Anterior cingulate cortex (tissue), 58 donors: ENCODE measurements around the gene NCMAP.

Experiments used
- DNase-seq, 58 donors: peaks; one replicate each; lab custom pipeline; 2025; lab: John Stamatoyannopoulos, UW

The NCMAP gene

GRCh38 chr1:24567792-24568388, 12.0 kb downstream of the NCMAP start:
- no peak for DNase-seq

GRCh38 chr1:24568475-24568874, 12.6 kb downstream of the NCMAP start:
- no peak for DNase-seq

- DNase-seq, result no peak
Measured at GRCh38 chr1:24570265-24571125, 14.6 kb downstream of the NCMAP start.

GRCh38 chr1:24572301-24572700, 16.4 kb downstream of the NCMAP start:
- DNase-seq, result no peak

GRCh38 chr1:24575905-24576587, 20.2 kb downstream of the NCMAP start:
- peak in 26 of 58 donors; percentile 3 to 53 (median 28) for DNase-seq

GRCh38 chr1:24578846-24579245, 23.0 kb downstream of the NCMAP start:
- no peak for DNase-seq

DNA sequence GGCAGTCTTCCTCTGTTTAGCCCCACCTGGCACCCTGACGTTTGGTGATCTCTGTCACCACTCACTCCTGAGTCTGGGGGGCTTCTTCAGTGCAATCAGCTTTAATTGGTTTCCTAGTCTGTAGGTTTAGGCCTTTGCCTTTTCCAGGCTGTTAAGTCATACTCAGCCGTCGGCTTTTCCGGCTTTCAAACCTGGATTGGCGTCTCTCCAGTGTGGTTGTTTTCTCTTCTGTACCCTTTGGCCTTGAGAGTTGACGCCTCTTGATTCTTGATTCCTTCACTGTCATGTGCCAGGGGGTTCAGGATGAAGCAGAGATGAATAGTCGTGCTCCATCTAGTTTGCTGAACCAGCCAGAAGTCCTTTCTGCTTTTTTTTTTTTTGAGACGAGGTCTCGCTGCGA, 24.9 kb downstream of the NCMAP start:
- no peak for DNase-seq

DNA sequence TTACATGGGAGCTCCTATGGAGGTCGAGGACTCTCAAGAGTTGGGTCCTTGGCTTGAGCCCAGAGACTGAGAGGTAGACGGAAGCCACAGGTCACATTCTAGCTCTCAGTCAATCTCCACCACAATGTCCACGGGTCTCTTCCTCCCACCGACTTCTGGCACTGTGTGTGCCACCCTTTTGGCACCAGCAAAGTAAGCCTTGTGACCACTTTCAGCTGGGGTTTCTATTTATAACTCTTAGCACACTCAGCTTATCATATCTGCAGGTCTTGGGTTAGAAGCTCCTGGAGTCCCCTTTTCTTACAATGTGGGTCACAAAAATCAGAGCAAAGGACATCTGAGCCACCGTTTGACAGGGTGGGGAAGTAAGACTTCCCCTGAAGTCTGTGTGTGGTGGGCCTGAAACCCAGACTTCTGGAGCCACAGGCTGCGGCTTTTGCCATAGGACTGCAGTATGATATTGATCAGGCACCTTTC, 28.3 kb downstream of the NCMAP start:
- DNase-seq, result no peak

GRCh38 chr1:24586119-24586518, 30.2 kb downstream of the NCMAP start:
- DNase-seq, result no peak

- peak in 10 of 58 donors; percentile 2 to 20 (median 6) for DNase-seq
Measured at GRCh38 chr1:24586970-24587820, 31.3 kb downstream of the NCMAP start.

DNA sequence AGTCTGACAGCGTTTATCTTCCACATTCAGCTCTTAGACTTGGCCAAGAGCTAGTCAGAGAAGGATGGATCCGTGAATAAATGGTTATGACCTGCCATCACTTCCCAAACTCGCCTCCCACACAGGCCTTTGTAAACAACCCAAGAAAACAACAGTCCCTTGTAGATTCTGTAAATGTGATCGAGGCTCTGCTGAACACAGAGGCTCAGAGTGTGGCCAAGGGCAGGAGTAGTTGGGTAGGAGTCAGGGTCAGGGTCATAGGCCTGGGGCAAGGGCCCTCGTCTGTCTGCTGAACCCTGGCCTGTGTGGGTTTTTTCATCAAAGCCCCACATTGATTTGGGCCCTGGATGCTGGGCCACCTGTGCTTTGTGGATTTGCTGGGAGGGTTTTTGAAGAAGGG, 32.7 kb downstream of the NCMAP start:
- no peak for DNase-seq

- no peak for DNase-seq
Measured at GRCh38 chr1:24589200-24589599, 33.3 kb downstream of the NCMAP start.

DNA sequence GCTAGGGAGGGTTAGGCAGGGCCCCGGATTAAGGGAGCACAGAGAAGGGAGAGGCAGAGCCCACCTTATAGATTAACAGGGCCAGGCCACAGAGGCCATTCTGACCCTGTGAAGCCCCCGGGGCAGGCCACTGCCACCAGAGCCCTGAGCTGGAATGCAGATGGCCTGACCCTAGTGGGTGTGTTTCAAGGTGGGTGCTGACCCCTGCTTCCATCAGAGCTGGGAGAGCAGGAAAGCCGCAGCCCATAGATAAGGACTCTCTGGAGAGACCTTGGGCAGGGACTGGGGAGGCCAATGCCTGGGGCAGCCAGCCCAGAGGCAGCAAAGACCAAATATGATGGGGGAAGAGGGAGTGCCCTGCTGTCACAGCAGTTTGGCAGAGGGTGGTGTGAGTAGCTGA, 35.9 kb downstream of the NCMAP start:
- no peak for DNase-seq

DNA sequence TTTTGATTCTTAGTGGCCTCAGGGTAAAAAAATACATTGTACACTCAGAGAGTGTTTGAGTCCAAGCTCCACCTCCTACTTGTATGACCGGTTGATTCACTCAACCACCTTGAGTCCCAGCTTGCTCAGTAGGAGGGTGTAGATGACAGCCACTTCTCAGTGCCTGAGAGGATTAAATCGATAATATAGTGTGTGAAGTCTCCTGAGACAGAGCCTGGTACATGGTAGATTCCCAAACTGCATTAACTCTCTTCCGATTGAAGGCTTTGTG, 38.4 kb downstream of the NCMAP start:
- no peak for DNase-seq

DNA sequence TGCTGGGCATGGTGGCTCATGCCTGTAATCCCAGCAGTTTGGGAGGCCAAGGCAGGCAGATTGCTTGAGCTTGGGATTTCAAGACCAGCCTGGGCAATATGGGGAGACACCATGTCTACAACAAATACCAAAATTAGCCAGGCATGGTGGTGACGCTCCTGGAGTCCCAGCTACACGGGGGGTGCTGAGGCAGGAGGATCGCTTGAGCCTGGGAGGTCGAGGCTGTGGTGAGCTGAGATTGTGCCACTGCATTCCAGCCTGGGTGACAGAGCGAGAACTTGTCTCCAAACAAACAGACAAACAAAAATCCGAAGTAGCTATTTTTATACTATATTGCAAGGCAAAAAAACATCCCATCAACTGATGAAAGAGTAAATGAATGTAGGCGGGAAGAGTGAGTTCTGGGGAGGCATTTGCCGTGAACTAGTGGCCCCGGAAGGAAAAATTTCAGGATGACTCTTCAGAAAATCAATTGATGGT, 40.6 kb downstream of the NCMAP start:
- no peak for DNase-seq

- DNase-seq, result no peak
Measured at GRCh38 chr1:24599265-24599664, 43.4 kb downstream of the NCMAP start.

- no peak for DNase-seq
Measured at GRCh38 chr1:24600551-24600950, 44.7 kb downstream of the NCMAP start.

- no peak for DNase-seq
Measured at GRCh38 chr1:24605534-24606295, 49.8 kb downstream of the NCMAP start.

- DNase-seq, result no peak
Measured at GRCh38 chr1:24606296-24606605, 50.4 kb downstream of the NCMAP start.

DNA sequence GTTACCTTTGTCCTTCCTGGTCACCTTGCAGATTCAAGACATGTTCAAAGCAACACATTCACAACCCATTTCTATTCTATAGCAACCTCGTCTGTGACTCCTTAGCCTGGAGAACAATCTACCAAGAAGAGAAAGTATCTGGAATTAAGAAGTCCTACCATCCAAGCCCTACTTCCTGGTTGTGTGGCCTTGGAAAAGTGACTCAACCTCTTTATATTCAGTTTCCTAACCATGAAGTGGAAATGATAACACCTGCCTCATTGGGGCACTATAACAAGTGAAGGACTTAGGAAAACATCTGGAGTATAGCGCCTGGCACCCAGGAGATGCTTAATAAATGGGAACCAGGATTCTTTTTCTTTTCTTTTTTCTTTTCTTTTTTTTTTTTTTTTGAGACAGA, 50.7 kb downstream of the NCMAP start:
- no peak for DNase-seq
